GM23338 (cell line): ENCODE results near the gene PIK3C2A. TPM values are rescaled to one million over a fixed set of nuclear protein-coding genes. Genes with fewer than 3 reads are reported as not detected.

Source experiments
- polyA plus RNA-seq: library from polyadenylated mRNA; unstranded; fragments of >200 nt; fragmentation: Nextera tagmentation; extraction: Ambion mirVana; gene quantifications from 2 replicates; pipeline ENCODE4 v1.2.1, GENCODE V29; 2016
- total RNA-seq: library from RNA; depleted of rRNA; stranded (reverse); fragments of >200 nt; shearing (Covaris generic); gene quantifications from 2 replicates; pipeline ENCODE4 v1.2.3, GENCODE V29; 2014; rRNA removed

PIK3C2A gene
- total and polyA plus RNA-seq, 2 experiments from 2014 or later, result 45.8 to 123 TPM

Other genes starting within 250 kb of the PIK3C2A start
- 12.9 and 15.8 TPM in 2 replicates for gene PLEKHA7, start 193.6 kb downstream of the PIK3C2A start, total RNA-seq
- gene PLEKHA7, start 193.6 kb downstream of the PIK3C2A start, polyA plus RNA-seq, result 8.1 and 9.7 TPM in 2 replicates
- 1,155 and 1,211 TPM in 2 replicates for gene RPS13, start 130.3 kb downstream of the PIK3C2A start, total RNA-seq
- gene RPS13, start 130.3 kb downstream of the PIK3C2A start, polyA plus RNA-seq, result 1,691 and 1,717 TPM in 2 replicates
- 16.6 and 25.5 TPM in 2 replicates for gene NUCB2, start 68.8 kb upstream of the PIK3C2A start, total RNA-seq
- gene NUCB2, start 68.8 kb upstream of the PIK3C2A start, polyA plus RNA-seq, result 61.9 and 86.9 TPM in 2 replicates
- gene NCR3LG1, start 143.8 kb upstream of the PIK3C2A start, total RNA-seq, result 1.5 and 1.9 TPM in 2 replicates
- gene NCR3LG1, start 143.8 kb upstream of the PIK3C2A start, polyA plus RNA-seq, result 0.15 and 0.28 TPM in 2 replicates
- gene KCNJ11, start 180.7 kb upstream of the PIK3C2A start, total RNA-seq, result 5.9 and 7.9 TPM in 2 replicates
- gene KCNJ11, start 180.7 kb upstream of the PIK3C2A start, polyA plus RNA-seq, result 0.89 and 2.2 TPM in 2 replicates